Non-pigmented ciliary epithelial cell (primary cell): Measurements from ENCODE around the gene ADGRL4.
"Not testable (repeated sequence)": the region's sequence is repeated elsewhere in the genome, so short reads cannot be mapped to it uniquely, and the experiment has no call there.

Experiments used
- DNase-seq: peaks from one replicate; pipeline ENCODE4 v3.0.0-alpha.2; 2010; ENCODE audit warnings: low read depth

The ADGRL4 gene

DNA sequence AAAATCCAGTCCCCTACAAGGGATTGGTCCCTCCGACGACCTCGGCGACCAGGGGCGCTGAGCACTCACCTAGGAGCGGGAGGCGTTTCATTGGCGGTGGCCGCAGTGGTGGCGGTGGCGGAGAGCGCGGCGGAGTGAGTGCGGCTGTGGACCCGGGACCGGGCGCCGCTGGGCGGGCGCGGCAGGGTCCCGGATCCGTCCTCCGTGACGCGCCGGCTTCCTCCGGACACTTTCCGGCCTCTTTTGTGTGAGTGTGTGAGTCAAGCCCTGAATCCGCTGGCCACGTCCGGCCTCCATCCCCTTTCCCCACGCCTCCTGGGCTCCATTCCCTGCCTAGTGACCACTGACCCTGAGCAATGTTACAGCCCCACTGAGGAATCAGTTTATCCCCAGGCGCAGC is at the start of gene ADGRL4:
Gene ADGRL4, minus strand, starts transcription at position 167 of the 400 bp plus-strand sequence. Its CDS starts 76 bp downstream, at position 91.
- peak; percentile 15 for DNase-seq

DNA sequence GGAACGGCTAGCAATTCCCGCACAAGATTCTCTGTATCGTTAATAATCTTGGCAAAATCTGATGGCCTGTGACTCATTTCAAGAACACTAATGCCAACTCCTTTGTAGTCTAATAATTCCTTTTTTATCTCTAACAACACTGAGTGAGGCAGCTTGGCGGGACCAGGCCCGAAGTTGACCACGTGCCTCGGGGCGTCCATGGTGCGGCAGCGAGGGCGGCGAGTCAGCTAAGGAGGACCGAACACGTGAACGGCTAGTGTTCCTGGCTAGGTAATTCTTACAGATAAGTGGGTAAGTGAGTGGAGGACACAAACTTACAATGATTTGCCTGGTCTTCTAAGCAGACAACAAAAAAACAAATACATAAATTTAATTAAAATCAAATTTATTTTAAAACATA is 49.3 kb upstream of the ADGRL4 start:
- DNase-seq: no peak

DNA sequence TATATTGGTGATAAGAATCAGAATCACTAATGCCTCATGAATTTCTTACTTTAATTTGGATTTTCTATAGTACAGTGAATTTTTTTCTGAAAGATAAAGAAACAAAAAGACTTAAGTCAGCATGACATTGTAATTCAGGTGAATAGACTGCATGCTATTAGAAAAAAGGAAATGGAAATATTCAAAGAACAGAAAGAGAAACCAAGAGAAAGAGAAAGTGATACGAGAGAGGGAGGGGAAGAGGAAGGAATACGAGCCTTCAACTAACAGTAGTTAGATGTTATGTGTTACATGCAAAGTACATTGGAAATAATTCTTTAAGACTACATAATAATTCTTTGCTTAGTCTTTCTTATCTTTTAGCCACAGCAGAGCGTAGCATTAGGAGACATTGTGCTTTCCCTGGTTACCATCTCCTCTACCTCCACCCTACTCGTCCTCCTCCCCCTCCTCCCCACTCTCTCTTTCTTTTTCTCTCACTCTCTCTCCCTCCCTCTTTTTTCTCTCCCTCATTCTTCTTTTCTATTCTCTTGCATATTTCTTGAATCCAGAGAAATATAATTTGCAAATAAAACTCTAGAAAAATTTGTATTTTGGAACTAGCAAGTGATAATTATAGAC is 46.4 kb upstream of the ADGRL4 start:
- DNase-seq: no peak

DNA sequence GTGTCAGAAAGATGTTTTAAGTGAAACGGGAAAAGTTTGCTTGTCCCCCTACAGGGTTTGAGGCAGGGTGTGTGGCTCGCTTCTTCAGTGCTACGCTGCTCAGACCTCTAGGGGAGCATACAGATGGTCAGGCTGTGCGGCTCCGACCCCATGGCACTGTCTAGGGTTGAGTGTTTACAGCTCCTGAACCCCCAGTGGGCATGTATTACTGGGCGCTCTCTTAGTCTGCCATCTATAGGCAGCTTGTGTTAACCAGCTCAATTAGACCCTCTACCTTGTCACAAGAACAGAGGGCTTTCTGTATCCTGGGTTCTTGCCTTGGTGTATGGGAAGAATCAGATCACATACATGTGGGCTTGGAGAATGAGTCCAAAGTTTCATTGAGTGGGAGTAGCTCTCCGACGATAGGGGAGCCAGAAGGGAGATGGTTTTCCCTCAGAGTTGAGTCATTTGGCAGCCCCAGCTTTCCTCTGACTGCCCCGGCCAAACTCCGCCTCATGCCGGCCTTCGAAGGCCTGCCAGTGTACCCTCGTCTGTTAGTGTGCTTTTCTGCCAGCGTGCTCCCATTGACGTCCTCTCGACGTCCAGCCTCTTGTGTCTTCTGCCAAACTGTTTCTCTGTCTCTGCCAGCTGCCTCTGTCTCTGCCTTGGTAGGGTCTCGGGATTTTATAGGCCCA is 38.6 kb upstream of the ADGRL4 start:
- DNase-seq: no peak

DNA sequence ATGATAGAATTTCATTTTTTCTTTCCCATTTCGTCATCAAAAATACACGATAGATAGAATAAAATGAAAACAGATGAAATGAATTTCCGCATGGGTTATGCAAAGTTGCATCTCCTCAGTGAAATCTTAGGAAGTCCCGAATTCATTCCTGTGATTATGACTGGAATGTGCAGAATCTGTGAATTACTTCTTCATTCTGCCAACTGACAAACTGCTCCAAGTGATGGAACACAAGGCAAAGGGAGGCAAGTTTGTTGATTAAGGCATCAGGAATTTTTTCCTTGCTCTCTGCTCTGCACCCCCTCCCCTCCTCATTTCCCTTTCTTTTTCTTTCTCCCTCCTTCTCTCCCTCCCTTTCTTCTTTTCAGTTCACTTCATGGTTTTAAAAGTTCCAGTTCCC is 37.0 kb upstream of the ADGRL4 start:
- peak; percentile 38 for DNase-seq

DNA sequence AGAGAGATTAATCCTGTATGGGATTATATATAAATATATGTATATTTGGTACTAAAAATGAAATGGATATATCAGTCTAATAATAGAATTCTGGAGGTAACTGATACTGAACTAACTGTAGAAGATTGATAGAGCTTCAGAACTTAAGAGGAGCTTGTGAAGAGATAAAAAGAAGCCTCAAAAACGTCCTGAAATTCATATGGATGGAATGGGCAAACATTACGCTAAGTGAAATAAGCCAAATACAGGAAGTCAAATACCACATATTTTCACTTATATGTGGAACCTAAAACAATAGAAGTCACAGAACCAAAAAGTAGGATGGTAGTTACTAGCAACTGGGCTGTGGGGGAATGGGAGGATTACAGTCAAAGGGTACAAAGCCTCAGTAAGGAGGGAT is 36.0 kb upstream of the ADGRL4 start:
- DNase-seq: no peak

DNA sequence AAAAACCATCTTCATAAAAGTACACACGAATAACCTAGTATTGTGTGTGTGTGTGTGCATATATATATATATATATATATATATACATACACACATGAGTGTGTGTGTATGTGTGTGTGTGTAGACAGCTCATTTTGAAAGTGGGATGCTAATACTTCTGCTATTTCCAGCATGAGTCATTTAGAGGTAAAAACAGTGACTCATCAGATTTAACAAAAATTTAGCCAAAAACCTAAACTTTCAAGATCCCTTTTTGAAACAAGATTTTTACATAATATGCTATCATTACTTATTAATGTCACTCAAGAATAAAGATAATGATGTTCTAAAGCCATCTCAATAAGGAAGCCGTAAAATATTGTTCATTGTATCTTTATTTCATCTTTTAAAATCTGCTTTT is 35.6 kb upstream of the ADGRL4 start:
- peak; percentile 44 for DNase-seq

DNA sequence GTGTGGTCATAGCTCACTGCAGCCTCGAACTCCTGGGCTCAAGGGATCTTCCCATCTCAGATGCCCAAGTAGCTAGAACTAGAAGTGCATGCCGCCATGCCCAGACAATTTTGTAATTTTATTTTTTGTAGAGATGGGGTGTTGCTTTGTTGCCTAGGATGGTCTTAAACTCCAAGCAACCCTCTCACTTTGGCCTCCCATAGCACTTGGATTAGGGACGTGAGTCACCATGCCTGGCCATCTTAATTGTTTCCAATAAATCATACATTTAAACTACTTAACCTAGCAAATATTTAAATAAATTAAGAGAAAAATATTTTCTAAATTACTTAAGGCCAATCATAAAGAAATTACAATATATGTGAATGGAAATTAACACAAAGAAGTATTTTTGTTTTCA is 35.1 kb upstream of the ADGRL4 start:
- no peak for DNase-seq

DNA sequence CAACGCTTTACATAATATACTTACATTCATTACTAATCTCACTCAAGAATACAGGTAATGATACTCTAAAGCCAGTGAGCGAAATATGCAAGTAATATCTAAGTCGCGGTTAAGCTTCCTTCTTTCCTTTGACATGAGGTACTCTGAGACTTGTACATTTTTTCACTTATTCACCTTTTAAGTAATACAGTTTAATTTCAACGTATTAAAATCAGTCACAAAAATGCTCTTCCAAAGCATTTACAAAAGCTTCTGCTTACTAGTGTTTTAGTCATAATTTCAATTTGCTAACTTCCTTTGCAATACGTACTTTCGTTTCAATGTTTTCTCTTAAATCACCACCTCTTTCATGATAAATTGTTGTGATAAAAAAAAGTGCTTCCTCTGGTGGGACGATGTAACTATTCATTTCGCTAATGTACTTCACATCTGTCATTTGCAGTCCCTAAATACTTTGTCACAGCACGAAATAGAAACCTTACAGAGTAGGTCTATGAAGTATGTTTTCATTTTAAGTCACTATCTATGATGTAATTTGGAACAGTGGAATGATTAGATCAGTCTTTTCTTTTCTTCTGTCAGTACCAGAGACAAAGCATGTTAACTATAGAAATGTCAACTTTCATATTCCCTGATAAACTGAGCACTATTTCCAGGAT is 34.0 kb upstream of the ADGRL4 start:
- DNase-seq: no peak

DNA sequence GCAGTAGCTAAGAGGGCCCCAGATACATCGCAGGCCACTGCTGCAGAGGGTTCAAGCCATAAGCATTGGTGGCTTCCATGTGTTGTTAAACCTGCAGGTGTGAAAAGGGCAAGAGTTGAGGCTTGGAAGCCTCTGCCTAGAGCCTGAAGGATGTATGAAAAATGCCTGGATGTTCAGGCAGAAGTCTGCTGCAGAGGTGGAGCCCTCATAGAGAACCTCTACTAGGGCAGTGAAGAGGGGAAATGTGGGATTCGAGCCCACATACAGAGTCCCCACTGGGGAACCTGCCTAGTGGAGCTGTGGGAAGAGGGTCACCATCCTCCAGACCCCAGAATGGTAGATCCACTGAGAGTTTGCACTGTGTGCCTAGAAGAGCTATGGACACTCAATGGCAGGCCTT is 30.6 kb upstream of the ADGRL4 start:
- DNase-seq: no peak

DNA sequence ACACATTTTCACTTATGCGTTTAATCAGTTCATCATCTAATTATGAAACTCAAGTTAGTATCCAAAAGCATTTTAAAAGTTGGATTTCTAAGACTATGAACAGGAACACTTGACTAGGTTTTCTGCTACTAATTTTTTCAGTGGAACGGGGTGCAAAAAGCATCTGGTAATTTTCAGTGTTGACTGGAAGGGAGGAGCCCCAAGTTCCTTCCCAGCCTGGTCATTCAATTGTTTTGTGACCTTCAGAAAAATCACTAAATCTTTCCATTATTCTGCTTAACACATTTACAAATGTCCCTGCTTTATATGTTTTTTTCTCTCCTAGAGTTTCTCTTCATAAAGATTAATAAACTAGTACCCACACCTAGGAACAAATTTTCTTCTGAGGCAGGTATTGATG is 6.0 kb upstream of the ADGRL4 start:
- DNase-seq: no peak

DNA sequence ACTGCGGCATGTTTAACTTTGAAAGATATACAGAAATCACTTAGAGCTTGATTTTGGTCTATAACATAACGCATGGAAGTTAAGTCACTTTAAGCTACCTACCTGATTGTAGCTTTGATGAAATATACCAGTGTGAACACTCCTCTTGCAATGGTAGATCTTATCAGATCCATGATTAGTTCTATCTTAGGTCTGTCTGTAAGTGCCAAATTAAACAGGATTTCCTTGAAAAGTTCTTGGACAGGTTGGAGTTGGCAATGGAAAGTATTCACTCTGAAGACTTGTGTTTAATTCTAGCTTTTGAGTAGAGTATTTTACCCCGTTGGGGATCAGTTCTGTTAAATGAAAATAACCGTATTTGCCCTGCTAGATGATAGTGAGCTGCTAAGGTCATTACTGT is 4.1 kb upstream of the ADGRL4 start:
- DNase-seq: no peak

DNA sequence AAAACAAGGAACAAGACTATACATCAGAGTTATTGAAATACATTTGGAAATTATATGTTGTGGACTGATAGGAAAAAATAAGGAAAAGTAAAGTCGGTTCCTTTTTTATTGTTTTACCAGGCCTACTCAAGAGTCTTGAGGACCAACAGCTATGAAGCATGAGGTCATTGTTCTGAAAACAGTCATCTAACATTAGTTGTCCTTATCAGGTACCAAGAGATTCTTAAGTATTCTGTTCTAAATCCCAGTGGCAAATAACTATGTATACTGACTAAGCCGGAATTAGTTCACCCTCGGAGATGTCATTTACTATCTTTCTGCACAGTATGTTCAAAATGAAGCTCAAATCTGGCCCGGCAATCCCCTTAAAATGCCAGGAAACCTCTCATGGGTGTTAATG is 585 bp downstream of the ADGRL4 start:
- DNase-seq: peak; percentile 15

DNA sequence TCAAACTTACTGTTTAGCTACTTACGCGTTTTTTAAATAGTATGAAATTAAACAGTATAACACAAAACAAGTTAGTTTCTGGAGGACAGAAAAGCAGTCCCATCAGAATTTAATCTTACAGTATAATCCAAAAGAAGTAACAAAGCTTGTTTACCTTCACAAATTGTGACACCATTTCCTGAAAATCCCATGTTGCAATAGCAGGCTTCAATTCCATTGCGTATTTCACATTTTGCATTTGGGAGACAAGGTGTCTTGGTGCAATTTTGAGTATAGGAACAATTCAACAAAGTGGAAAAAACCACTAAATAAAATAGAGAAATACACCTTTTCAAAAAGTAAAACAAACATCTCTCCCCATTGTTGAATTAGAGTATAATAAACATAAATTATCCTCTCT is 1.6 kb downstream of the ADGRL4 start:
- DNase-seq: no peak

DNA sequence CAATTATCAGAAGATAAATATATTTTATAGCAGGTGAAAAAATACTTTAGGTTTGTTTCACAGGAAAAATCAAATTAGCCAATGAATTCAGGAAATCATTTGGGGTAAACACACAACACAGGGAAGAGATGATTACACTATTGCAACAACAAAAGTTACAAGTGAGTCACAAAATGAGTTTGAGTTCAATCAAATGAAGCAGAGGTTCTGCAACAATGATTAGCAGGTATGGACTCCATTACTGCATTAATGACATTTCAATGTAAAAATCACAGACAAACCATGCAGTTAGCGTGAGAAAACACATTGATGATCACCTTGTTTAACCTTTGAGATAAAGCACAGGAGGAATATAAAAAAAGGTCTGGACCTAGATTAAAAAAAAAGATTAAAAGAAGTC is 9.7 kb downstream of the ADGRL4 start:
- DNase-seq: no peak

DNA sequence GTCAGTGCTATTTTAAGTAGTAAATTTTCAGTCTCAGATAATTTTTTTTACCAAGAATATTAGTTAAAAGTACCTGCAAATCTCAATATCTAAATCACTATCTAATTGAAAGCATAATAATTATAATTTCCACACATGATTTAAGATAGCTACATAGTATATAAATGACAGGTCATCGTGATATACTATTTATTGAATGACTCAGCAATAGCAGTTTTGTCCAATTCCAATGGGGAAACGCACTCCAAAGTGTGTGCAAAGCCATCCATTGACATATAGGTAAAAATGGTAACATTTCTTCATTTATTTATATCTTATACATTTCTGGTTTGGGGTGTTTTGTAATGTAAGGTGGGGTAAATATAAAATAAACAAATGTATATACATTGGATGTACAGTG is 19.5 kb downstream of the ADGRL4 start:
- no peak for DNase-seq

DNA sequence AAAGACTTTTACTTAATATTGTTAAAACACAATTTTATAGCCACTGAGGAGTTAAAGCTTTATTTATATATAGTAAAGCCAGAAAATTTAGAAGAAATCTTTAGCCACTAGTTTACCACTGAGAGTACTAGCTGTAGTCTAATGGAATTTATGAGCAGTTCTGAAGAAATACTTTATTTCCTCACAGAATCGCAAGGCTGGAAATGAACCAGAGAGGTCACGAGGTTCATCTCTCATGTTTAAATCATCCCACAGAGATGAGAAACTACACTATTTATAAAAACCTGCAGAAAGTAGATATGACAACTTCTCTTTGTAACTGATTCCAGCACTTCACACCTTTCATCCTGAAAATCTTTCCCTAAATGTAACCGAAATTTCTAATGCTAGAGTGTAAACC is 26.0 kb downstream of the ADGRL4 start:
- no peak for DNase-seq

DNA sequence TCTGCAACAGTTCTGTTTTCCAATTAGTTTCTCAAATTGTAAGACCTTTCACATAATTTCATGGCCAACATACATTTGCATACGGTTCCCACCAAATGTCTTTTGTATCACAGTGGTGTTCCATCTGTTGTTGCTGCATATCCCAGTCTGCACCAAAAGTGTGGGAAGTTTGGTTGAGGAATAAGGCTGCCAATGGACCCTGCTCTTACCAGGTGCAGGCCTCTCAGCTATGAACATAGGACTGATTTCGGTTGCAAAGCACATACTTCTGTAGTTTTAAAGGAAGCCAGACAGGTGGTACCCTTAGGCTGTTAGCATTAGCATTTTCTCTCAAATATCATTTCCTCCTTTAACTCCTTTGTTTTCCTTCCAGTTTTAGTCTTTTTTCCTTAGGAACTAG is 33.8 kb downstream of the ADGRL4 start:
- DNase-seq: no peak

DNA sequence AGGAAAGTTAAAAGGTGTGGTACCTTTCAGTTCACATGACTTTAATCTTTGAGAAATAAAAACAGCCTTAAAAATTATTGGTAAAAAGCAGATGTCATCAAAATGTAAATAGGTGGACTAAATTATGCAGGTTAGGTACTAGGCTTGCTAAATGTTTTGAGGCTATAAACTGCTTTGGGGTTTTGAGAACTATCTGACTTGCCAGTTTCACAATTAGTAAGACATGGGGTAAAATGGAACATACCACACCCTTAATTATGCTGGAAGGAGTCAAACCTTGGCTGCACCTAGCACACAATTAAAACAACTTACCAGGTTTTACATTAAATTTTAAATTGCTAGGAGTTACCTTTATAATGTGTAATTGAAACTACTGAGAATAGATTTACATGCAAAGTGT is 39.4 kb downstream of the ADGRL4 start:
- not testable (repeated sequence) for DNase-seq

DNA sequence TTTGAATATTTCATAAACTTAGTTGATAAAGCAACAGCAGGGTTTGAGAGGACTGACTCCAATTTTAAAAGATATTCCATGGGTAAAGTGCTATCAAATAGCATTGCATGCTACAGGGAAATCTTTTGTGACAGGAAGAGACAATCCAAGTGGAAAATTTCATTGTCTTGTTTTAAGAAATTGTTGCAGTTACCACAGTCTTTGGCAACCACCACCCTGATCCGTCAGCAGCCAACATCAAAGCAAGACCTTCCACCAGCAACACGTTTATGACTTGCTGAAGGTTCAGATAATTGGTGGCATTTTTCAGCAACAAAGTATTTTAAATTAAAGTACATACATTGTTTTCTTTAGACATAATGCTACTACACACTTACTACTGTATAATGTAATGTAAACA is 47.8 kb downstream of the ADGRL4 start:
- DNase-seq: no peak

DNA sequence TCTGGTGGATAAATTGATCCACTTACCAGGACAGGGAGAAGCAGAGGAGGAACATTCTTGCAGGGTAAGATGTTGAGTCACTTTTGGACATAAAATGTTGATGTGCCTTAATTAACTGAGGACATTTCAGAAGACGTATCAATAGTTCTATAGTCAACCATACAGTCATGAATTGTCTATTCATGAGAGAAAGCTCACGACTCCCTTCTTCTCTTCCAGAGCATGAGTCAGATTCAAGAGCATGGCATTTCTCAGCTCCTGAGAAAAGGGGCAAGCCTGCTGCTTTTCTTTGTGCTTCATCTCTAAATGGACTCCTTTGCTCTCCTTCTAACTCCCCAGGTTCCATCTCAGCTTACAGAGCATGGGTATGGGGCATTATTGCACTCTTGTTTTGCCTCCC is 55.7 kb downstream of the ADGRL4 start:
- DNase-seq: no peak

DNA sequence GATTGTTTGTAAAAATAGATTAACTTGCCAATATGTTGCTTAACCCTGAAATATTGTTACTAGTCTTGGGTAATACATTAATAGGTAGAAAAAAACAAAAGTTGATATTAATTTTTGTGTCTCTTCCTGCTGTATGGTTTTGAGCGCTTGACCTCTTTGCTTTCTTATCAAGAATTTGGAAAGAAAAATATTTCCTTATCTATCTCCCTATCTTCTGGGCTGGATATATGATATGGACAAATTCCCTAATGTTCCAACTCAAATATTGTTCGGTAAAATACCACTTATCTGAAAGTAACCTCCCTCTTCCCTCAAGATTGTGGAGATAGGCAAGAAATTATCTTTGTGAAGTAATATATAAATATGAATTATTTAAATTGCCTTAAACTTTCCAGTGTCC is 57.3 kb downstream of the ADGRL4 start:
- no peak for DNase-seq

DNA sequence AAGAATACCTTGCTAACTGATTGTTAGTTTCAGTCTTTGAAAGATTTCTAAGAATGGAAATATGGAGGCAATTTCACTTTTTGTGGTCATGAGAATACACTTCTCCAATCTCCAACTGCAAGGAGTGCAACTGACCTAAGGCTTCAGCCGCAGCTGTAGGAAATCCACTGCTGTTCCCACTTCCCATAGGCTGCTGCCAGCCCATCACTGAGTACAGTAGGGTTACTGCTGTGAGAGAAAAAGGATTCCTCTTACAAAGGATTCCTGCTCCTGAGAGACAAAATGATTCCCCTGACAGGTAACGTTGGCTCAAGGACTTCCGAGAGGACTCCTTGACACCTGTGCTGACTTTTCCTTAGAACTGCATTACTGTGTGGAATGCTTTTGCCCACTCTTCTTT is 87.4 kb downstream of the ADGRL4 start:
- DNase-seq: no peak

DNA sequence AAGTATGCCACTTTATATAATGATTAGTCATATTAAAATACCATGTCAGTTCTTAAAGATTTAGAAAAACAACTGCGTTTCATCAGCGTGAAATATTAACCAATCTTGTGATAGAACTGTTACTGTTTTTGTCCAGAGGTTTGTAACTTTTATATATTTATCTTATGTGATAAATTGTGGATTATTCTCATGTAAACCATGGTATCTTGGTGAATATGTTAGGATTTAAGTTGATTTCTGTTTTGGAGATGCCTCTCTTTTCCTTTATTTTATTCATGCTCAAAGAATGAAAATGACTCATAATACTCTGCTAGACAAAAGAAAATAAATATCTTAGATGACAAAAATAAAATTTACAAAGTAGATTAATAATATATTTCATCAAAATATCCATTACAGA is 88.4 kb downstream of the ADGRL4 start:
- no peak for DNase-seq
